Mesendoderm (in vitro differentiated cells): ENCODE data around the gene ACSM3.

Experiments
- DNase-seq: peaks from one replicate; pipeline ENCODE4 v3.0.0; 2013
- H2AK5ac ChIP-seq: 2 replicates; pipeline ENCODE4 v1.6.1; 2013; ENCODE audit warnings: low read length, inconsistent platforms
- H2BK120ac ChIP-seq: 2 replicates; pipeline ENCODE4 v1.6.1; 2013; ENCODE audit warnings: low read depth, mild to moderate bottlenecking, low read length, moderate library complexity, mixed read lengths
- H2BK15ac ChIP-seq: replicated peaks from 2 replicates; pipeline ENCODE4 v1.6.1; 2013; ENCODE audit warnings: low read depth, mild to moderate bottlenecking, moderate library complexity
- H2BK5ac ChIP-seq: 2 replicates; pipeline ENCODE4 v1.6.1; 2013; ENCODE audit warnings: low read length, inconsistent platforms
- H3K18ac ChIP-seq: 2 replicates; pipeline ENCODE4 v1.6.1; 2013; ENCODE audit warnings: mild to moderate bottlenecking, low read length, mixed read lengths
- H3K23ac ChIP-seq: one replicate; pipeline ENCODE4 v1.6.1; 2013; ENCODE audit warnings: low read length
- H3K27ac ChIP-seq: 2 replicates; pipeline ENCODE4 v1.5.1; 2013; ENCODE audit warnings: low read depth, mild to moderate bottlenecking, inconsistent platforms, low read length, moderate library complexity
- H3K27me3 ChIP-seq: 2 replicates; pipeline ENCODE4 v1.6.1; 2013; ENCODE audit warnings: low read length, control low read depth, mild to moderate bottlenecking, inconsistent platforms; ENCODE audit not compliant: insufficient read depth, poor library complexity
- H3K36me3 ChIP-seq: 2 replicates; pipeline ENCODE4 v1.6.1; 2013; ENCODE audit warnings: low read length, inconsistent platforms; ENCODE audit not compliant: control insufficient read depth, insufficient read depth
- H3K4ac ChIP-seq: one replicate; pipeline ENCODE4 v1.6.1; 2013; ENCODE audit warnings: low read depth, mild to moderate bottlenecking, low read length, moderate library complexity
- H3K4me1 ChIP-seq: 2 replicates; pipeline ENCODE4 v1.6.1; 2013; ENCODE audit warnings: low read depth, low read length, inconsistent platforms; ENCODE audit not compliant: control insufficient read depth
- H3K4me2 ChIP-seq: 2 replicates; pipeline ENCODE4 v1.6.1; 2013; ENCODE audit warnings: low read length
- H3K4me3 ChIP-seq: 2 replicates; pipeline ENCODE4 v1.5.1; 2013; ENCODE audit warnings: mild to moderate bottlenecking, low read length
- H3K56ac ChIP-seq: one replicate; pipeline ENCODE4 v1.6.1; 2013; ENCODE audit warnings: low read length
- H3K79me1 ChIP-seq: 2 replicates; pipeline ENCODE4 v1.6.1; 2013; ENCODE audit warnings: low read length, inconsistent platforms
- H3K79me2 ChIP-seq: 2 replicates; pipeline ENCODE4 v1.6.1; 2013; ENCODE audit warnings: mild to moderate bottlenecking, low read length; ENCODE audit not compliant: control insufficient read depth, insufficient read depth
- H3K9ac ChIP-seq: 2 replicates; pipeline ENCODE4 v1.6.1; 2013; ENCODE audit warnings: low read length, inconsistent platforms
- H4K5ac ChIP-seq: one replicate; pipeline ENCODE4 v1.6.1; 2013; ENCODE audit warnings: low read length
- H4K8ac ChIP-seq: one replicate; pipeline ENCODE4 v1.6.1; 2013; ENCODE audit warnings: low read depth, mild to moderate bottlenecking, control low read depth, low read length, moderate library complexity
- WGBS: extraction: QIAGEN DNeasy Blood & Tissue Kit; methylation state at CpG from one replicate; pipeline ENCODE4 v1.1.7; 2013; ENCODE audit warnings: low lambda C conversion rate, missing lambda C conversion rate; ENCODE audit not compliant: insufficient coverage; ENCODE audit errors: extremely low coverage; 5-methylcytosine and 5-hydroxymethylcytosine counted together

Gene ACSM3

DNA sequence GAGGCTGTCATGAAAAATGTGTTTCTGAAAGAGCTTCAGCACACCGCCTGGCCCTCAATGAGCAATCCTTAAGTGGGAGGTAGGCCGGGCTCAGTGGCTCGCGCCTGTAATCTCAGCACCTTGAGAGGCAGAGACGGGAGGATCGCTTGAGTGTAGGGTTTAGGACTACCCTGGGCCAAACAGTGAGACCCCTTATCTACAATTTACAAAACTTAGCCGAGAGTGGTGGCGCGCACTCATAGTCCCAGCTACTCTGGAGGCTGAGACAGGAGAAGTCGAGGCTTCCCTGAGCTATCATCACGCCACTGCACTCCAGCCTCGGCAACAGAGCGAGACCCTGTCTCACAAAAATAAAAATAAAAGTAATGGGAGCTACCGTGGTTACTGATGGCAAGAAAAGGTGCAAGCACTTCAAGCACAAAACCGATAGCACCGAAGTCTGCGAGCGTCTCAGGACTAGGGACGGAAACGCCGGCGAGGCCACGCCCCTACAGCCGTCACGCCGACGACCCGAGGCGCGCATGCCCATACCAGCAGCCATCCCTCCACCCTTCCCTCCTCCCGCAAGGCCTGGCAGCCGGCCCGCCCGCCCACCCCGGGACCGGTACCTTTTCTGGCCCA lies 22.8 kb upstream of the ACSM3 start:
- H4K8ac ChIP-seq, result no peak overlapping the region
- H2AK5ac ChIP-seq, result no peak overlapping the region
- H2BK15ac ChIP-seq, result no peak overlapping the region
- WGBS, result no CpG with 5 or more reads among the region's 36 CpGs
- H3K23ac ChIP-seq, result no peak overlapping the region
- H3K4me3 ChIP-seq, result peak overlapping the region; percentile 95
- peak overlapping the region; percentile 30 for H3K18ac ChIP-seq
- peaks cover 2% of the 10 kb centered on the region for H3K4me1 ChIP-seq
- peak overlapping the region; percentile 91 for H3K56ac ChIP-seq
- DNase-seq, result peak; percentile 82
- no peak overlapping the region for H4K5ac ChIP-seq
- H3K4me2 ChIP-seq, result peak overlapping the region; percentile 79
- no peaks in the 10 kb centered on the region for H3K27me3 ChIP-seq
- peak overlapping the region; percentile 90 for H3K9ac ChIP-seq
- no peak overlapping the region for H2BK120ac ChIP-seq
- H3K4ac ChIP-seq, result no peak overlapping the region
- peaks cover 9% of the 10 kb centered on the region for H3K36me3 ChIP-seq
- no peak overlapping the region for H2BK5ac ChIP-seq
- peaks cover 19% of the 10 kb centered on the region for H3K79me2 ChIP-seq
- H3K27ac ChIP-seq, result peak overlapping the region; percentile 60
- H3K79me1 ChIP-seq, result peaks cover 12% of the 10 kb centered on the region

DNA sequence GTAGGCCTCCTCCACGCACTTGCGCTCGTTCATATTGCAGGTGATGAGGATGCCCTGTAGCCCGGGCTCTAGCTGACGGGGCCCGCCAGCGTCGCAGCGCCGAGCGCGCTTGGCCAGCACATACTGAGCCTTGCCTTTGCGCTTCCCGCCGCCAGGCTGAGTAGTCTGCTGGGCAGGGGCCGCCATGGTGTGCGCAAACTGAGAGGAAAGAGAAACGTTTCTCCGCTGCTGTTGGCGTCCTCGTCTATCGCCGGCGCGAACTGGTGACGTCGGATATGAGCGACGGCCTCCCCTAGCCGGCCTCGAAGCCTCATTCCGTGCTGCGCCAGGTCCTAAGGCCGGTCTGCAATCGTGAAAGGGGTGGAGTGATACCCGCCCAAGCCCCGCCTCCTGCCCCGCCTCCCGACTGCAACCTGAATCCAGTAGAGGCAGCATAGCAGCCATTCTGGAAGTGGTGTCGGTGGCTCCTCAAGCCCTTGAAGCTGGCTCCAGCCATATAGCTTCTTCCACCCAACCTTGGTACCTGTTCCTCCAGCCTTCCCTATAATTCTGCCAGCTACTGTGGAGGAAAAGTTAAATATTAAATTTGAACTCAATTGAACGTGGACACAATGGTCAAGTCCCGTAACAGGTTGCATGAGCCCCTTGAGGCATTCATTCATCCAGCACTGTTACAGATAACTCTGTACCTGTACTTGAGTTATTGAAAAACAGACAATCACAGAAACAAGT lies 22.1 kb upstream of the ACSM3 start, which contains the start of gene THUMPD1:
THUMPD1 (minus strand) TSS at position 265 of the 732 bp plus-strand sequence; CDS start at position 186, 79 bp downstream.
- DNase-seq, result peak; percentile 98
- H3K4ac ChIP-seq, result peak within 1 kb of the TSS; percentile 61
- H3K4me2 ChIP-seq, result peak within 1 kb of the TSS; percentile 79
- H2AK5ac ChIP-seq, result no peak within 1 kb of the TSS
- peak within 1 kb of the TSS; percentile 64 for H2BK5ac ChIP-seq
- H3K18ac ChIP-seq, result peak within 1 kb of the TSS; percentile 30
- peaks cover 7% of the 10 kb centered on the region for H3K36me3 ChIP-seq
- H3K4me1 ChIP-seq, result peaks cover 2% of the 10 kb centered on the region
- no peak within 1 kb of the TSS for H2BK15ac ChIP-seq
- peak within 1 kb of the TSS; percentile 60 for H3K27ac ChIP-seq
- H3K56ac ChIP-seq, result peak within 1 kb of the TSS; percentile 91
- H3K27me3 ChIP-seq, result no peaks in the 10 kb centered on the region
- H2BK120ac ChIP-seq, result no peak within 1 kb of the TSS
- H4K8ac ChIP-seq, result no peak within 1 kb of the TSS
- H3K79me2 ChIP-seq, result peaks cover 19% of the 10 kb centered on the region
- no peak within 1 kb of the TSS for H4K5ac ChIP-seq
- no peak within 1 kb of the TSS for H3K23ac ChIP-seq
- peak within 1 kb of the TSS; percentile 95 for H3K4me3 ChIP-seq
- peaks cover 12% of the 10 kb centered on the region for H3K79me1 ChIP-seq
- peak within 1 kb of the TSS; percentile 90 for H3K9ac ChIP-seq
- no CpG with 5 or more reads among the region's 42 CpGs for WGBS

DNA sequence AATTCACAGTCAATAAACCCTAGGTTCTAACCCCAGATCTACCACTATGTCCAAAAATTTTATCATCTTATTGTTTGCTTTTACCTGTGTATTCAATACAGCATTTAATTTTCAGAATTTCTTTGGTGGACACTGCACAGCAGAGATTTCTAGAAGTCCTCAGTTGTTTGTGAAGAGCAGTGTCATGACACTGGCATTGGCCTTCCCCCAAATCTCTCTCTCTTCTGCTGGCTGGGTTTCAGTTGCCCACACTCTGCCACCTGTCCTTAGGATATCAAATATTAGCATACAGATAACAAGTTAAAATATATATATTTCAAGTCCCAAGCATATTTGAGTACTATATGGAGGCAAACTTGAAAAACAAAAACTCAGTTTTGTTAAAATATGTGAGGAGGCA lies 20.2 kb upstream of the ACSM3 start:
- Histone ChIP-seq H3K23ac (no peak overlapping the region), H3K56ac (no peak overlapping the region), H3K18ac (no peak overlapping the region), H3K27me3 (no peaks in the 10 kb centered on the region), H3K36me3 (peaks cover 2% of the 10 kb centered on the region), H3K27ac (no peak overlapping the region), H2BK15ac (no peak overlapping the region), H2BK120ac (no peak overlapping the region), H3K4me2 (no peak overlapping the region), H3K9ac (no peak overlapping the region), H3K79me2 (peaks cover 17% of the 10 kb centered on the region), H2AK5ac (no peak overlapping the region), H3K4ac (no peak overlapping the region), H2BK5ac (no peak overlapping the region), H3K79me1 (peaks cover 10% of the 10 kb centered on the region), H3K4me3 (no peak overlapping the region), H4K8ac (no peak overlapping the region), H4K5ac (no peak overlapping the region), H3K4me1 (peaks cover 2% of the 10 kb centered on the region)
- no peak for DNase-seq

DNA sequence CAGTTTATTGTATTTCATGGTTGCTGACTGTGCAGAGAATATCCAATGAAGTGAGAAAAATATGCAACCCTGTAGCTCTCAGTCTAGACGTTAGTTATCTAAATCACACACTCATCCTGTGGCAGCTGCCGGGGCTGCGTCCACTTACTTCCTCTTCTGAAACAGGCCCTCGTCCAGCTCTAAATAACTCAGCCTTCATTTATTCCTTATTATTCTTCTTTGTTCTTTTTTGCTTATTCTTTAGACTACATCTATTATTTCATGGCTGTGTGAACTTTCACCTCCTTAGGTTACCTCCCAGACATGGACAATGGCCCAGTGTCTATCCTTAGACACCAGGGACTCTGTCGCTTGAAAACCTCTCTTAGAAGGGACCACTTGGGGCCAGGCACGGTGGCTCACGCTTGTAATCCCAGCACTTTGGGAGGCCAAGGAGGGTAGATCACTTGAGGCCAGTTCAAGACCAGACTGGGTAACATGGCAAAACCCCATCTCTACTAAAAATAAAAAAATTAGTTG lies 18.8 kb upstream of the ACSM3 start:
- Histone ChIP-seq H2BK15ac (no peak overlapping the region), H2BK5ac (no peak overlapping the region), H3K18ac (no peak overlapping the region), H3K9ac (no peak overlapping the region), H3K4me3 (no peak overlapping the region), H3K4ac (no peak overlapping the region), H3K27me3 (no peaks in the 10 kb centered on the region), H3K4me2 (no peak overlapping the region), H2AK5ac (no peak overlapping the region), H3K27ac (no peak overlapping the region), H3K56ac (no peak overlapping the region), H4K8ac (no peak overlapping the region), H3K23ac (no peak overlapping the region), H3K79me1 (peaks cover 5% of the 10 kb centered on the region), H3K79me2 (peaks cover 11% of the 10 kb centered on the region), H2BK120ac (no peak overlapping the region), H3K4me1 (peaks cover 2% of the 10 kb centered on the region), H3K36me3 (no peaks in the 10 kb centered on the region), H4K5ac (no peak overlapping the region)
- DNase-seq, result no peak
- no CpG with 5 or more reads among the region's 7 CpGs for WGBS

DNA sequence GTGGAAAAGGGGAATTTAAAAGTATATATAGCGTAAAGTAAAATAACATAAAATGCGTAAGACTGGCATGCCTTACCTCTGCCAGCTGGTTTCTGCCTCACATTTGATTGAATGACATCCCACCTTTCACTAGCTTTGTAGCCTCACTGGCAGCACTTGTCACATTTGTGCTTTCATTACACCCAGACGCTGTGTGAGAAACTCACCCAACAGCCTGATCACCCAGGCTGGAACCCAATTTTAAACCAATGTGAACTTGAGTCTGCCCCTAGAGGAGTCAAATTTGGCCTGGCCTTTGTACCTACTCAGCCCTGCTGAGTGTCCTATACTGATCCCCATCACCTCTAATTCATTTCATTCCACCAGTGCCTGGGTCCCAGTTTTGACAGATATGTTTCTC lies 17.4 kb upstream of the ACSM3 start:
- Histone ChIP-seq H2BK5ac (no peak overlapping the region), H4K8ac (no peak overlapping the region), H2BK15ac (no peak overlapping the region), H3K36me3 (no peaks in the 10 kb centered on the region), H3K56ac (no peak overlapping the region), H2AK5ac (no peak overlapping the region), H3K27me3 (no peaks in the 10 kb centered on the region), H4K5ac (no peak overlapping the region), H3K18ac (no peak overlapping the region), H3K4me3 (no peak overlapping the region), H3K4me2 (no peak overlapping the region), H3K27ac (no peak overlapping the region), H3K4me1 (no peaks in the 10 kb centered on the region), H3K79me2 (no peaks in the 10 kb centered on the region), H3K79me1 (no peaks in the 10 kb centered on the region), H3K23ac (no peak overlapping the region), H3K9ac (no peak overlapping the region), H2BK120ac (no peak overlapping the region), H3K4ac (no peak overlapping the region)
- DNase-seq, result no peak
- WGBS, result no CpG with 5 or more reads among the region's 3 CpGs
